Fibroblast of lung (primary cell): ENCODE measurements around the gene CASQ2. TPM values are rescaled to one million over a fixed set of nuclear protein-coding genes. Genes with fewer than 3 reads are reported as not detected.
A peak's percentile ranks its signal among the peaks of the same experiment; 100 is the strongest.

ENCODE experiments used
- DNase-seq, 2 donors: peaks; one replicate each; pipeline versions ENCODE4 v3.0.0 to v3.0.0-alpha.2; 2010; ENCODE audit warnings: low read depth in 2 of 2
- H2AFZ ChIP-seq: 2 replicates; pipeline ENCODE4 v1.5.1; 2012; ENCODE audit warnings: low read length, control low read depth, inconsistent platforms
- H3K27ac ChIP-seq: 2 replicates; pipeline ENCODE4 v1.5.1; 2011; ENCODE audit warnings: low read length, control low read depth; ENCODE audit not compliant: insufficient read depth
- H3K27me3 ChIP-seq: 2 replicates; pipeline ENCODE4 v1.5.1; 2011; ENCODE audit warnings: mild to moderate bottlenecking, low read length; ENCODE audit not compliant: control insufficient read depth, insufficient read depth
- H3K36me3 ChIP-seq: 2 replicates; pipeline ENCODE4 v1.5.1; 2011; ENCODE audit warnings: low read length; ENCODE audit not compliant: control insufficient read depth, insufficient read depth
- H3K4me1 ChIP-seq: 2 replicates; pipeline ENCODE4 v1.5.1; 2011; ENCODE audit warnings: low read length; ENCODE audit not compliant: control insufficient read depth, insufficient read depth; ENCODE audit errors: extremely low read depth
- H3K4me2 ChIP-seq: 2 replicates; pipeline ENCODE4 v1.5.1; 2011; ENCODE audit warnings: low read length, control low read depth; ENCODE audit not compliant: insufficient read depth; ENCODE audit errors: extremely low read depth
- H3K4me3 ChIP-seq, 4 experiments: fragments of 200-600 bp in 1 of 4; sonication (generic) in 1 of 4; replicated peaks in 1 of 4; 2 replicates each; pipeline ENCODE4 v1.5.1; 2011 to 2016; ENCODE audit warnings: low read length in 4 of 4, low read depth in 3 of 4, mild to moderate bottlenecking in 3 of 4, control low read depth in 2 of 4, inconsistent platforms in 1 of 4, mixed read lengths in 1 of 4; ENCODE audit not compliant: insufficient read depth in 1 of 4; ENCODE audit errors: control extremely low read depth in 1 of 4
- H3K79me2 ChIP-seq: 2 replicates; pipeline ENCODE4 v1.5.1; 2012; ENCODE audit warnings: mild to moderate bottlenecking, low read length, inconsistent platforms; ENCODE audit not compliant: control insufficient read depth, insufficient read depth
- H3K9ac ChIP-seq: 2 replicates; pipeline ENCODE4 v1.5.1; 2011; ENCODE audit warnings: mild to moderate bottlenecking, low read length, control low read depth; ENCODE audit not compliant: insufficient read depth
- H3K9me3 ChIP-seq: 2 replicates; pipeline ENCODE4 v1.5.1; 2012; ENCODE audit warnings: low read depth, low read length; ENCODE audit not compliant: control insufficient read depth, insufficient read depth
- H4K20me1 ChIP-seq: 2 replicates; pipeline ENCODE4 v1.5.1; 2011; ENCODE audit warnings: low read length; ENCODE audit not compliant: control insufficient read depth, insufficient read depth; ENCODE audit errors: extremely low read depth
- EZH2 ChIP-seq: IDR thresholded peaks from 2 replicates; pipeline ENCODE4 v1.5.1; 2012; ENCODE audit warnings: low read length, control low read depth, mild to moderate bottlenecking; ENCODE audit errors: missing control alignments
- polyA plus RNA-seq, 2 donors: library from polyadenylated mRNA; depleted of rRNA in 1 of 2; stranded (reverse) in 1 of 2; unstranded in 1 of 2; fragments of >200 nt; gene quantifications; 2 replicates each; pipeline ENCODE4 v1.2.1, GENCODE V29; 2011 to 2012; ENCODE audit warnings: missing spikeins in 1 of 2
- total RNA-seq: library from RNA; depleted of rRNA; stranded (reverse); fragments of >200 nt; gene quantifications from 2 replicates; pipeline ENCODE4 v1.2.1, GENCODE V29; 2014
- TF ChIP-seq, protein P1 (sequence below), 2 donors: IDR thresholded peaks in 1 of 2; conservative IDR thresholded peaks in 1 of 2; 1 replicate in 1 of 2; 2 replicates in 1 of 2; pipeline ENCODE4 v1.5.1; 2011 to 2012; ENCODE audit warnings: low read length in 2 of 2, control low read depth in 1 of 2, inconsistent platforms in 1 of 2, low read depth in 1 of 2, mild to moderate bottlenecking in 1 of 2

Gene CASQ2
- total and polyA plus RNA-seq, 2 donors (not counting 1 experiment from before 2014, with no cell fraction given) = 0.03 TPM; not detected in 1

- no peak overlapping the region for H3K27ac ChIP-seq
- H2AFZ ChIP-seq = no peak overlapping the region
- no peak overlapping the region for H3K4me2 ChIP-seq
- no peaks in the 10 kb centered on the region for H4K20me1 ChIP-seq
- peaks cover 4% of the 10 kb centered on the region for H3K27me3 ChIP-seq
- H3K36me3 ChIP-seq = no peaks in the 10 kb centered on the region
- no peak for DNase-seq
- no peaks in the 10 kb centered on the region for H3K9me3 ChIP-seq
- no peak overlapping the region for H3K9ac ChIP-seq
- TF ChIP-seq EZH2 = no peak
- TF ChIP-seq, protein P1, sequence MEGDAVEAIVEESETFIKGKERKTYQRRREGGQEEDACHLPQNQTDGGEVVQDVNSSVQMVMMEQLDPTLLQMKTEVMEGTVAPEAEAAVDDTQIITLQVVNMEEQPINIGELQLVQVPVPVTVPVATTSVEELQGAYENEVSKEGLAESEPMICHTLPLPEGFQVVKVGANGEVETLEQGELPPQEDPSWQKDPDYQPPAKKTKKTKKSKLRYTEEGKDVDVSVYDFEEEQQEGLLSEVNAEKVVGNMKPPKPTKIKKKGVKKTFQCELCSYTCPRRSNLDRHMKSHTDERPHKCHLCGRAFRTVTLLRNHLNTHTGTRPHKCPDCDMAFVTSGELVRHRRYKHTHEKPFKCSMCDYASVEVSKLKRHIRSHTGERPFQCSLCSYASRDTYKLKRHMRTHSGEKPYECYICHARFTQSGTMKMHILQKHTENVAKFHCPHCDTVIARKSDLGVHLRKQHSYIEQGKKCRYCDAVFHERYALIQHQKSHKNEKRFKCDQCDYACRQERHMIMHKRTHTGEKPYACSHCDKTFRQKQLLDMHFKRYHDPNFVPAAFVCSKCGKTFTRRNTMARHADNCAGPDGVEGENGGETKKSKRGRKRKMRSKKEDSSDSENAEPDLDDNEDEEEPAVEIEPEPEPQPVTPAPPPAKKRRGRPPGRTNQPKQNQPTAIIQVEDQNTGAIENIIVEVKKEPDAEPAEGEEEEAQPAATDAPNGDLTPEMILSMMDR (conservative IDR thresholded peaks at IDR 0.05 in 1 of 2, IDR thresholded peaks at IDR 0.05 in 1 of 2; ENCODE audit: low read depth in 1 of 2, low read length in 2 of 2) = no peak
- no peak overlapping the region for H3K4me3 ChIP-seq
- no peaks in the 10 kb centered on the region for H3K4me1 ChIP-seq
- no peaks in the 10 kb centered on the region for H3K79me2 ChIP-seq
These were observed 41.3 kb upstream of the CASQ2 start for GRCh38 chr1:115809847-115810246.

- Histone ChIP-seq H3K36me3 (no peaks in the 10 kb centered on the region), H3K9ac (no peak overlapping the region), H3K4me2 (no peak overlapping the region), H3K4me3 (no peak overlapping the region), H3K9me3 (no peaks in the 10 kb centered on the region), H2AFZ (no peak overlapping the region), H3K27me3 (peaks cover 4% of the 10 kb centered on the region), H3K79me2 (no peaks in the 10 kb centered on the region), H3K4me1 (no peaks in the 10 kb centered on the region), H4K20me1 (no peaks in the 10 kb centered on the region), H3K27ac (no peak overlapping the region)
- no peak for DNase-seq
- no peak for TF ChIP-seq EZH2
- TF ChIP-seq, protein P1 (conservative IDR thresholded peaks at IDR 0.05 in 1 of 2, IDR thresholded peaks at IDR 0.05 in 1 of 2; ENCODE audit: low read depth in 1 of 2, low read length in 2 of 2) = no peak
These were observed 40.6 kb upstream of the CASQ2 start for GRCh38 chr1:115809076-115809475.

- Histone ChIP-seq H3K27ac (no peak overlapping the region), H3K4me1 (no peaks in the 10 kb centered on the region), H3K4me2 (no peak overlapping the region), H4K20me1 (no peaks in the 10 kb centered on the region), H3K9ac (no peak overlapping the region), H3K79me2 (no peaks in the 10 kb centered on the region), H3K4me3 (no peak overlapping the region), H2AFZ (no peak overlapping the region), H3K9me3 (no peaks in the 10 kb centered on the region), H3K27me3 (peaks cover 4% of the 10 kb centered on the region), H3K36me3 (no peaks in the 10 kb centered on the region)
- DNase-seq = peak; percentile 59 to 81
- no peak for TF ChIP-seq EZH2
- TF ChIP-seq, protein P1 (conservative IDR thresholded peaks at IDR 0.05 in 1 of 2, IDR thresholded peaks at IDR 0.05 in 1 of 2; ENCODE audit: low read depth in 1 of 2, low read length in 2 of 2) = peak; percentile 83 to 87
These were observed 39.2 kb upstream of the CASQ2 start for GRCh38 chr1:115807723-115808122.
